GM12878 (cell line): Measurements from ENCODE around the gene KLF7. TPM values are rescaled to one million over a fixed set of nuclear protein-coding genes. Genes with fewer than 3 reads are reported as not detected.

Experiments
- ATAC-seq: fragments of 200-7000 bp; cut with Tn5 transposase; 3 replicates; pipeline ENCODE4 v1.9.1; 2020; ENCODE audit warnings: mild to moderate bottlenecking, moderate library complexity
- BruUV-seq: library from RNA; stranded (reverse); fragments of 400-500 nt; replicated peaks from 2 replicates; lab custom pipeline; 2021; lab: Mats Ljungman, UMichigan
- CTCF ChIA-PET: fragments of 300-600 bp; sonication (Branson Sonifier 250); formaldehyde crosslinking; extraction: SDS; loops from one replicate; lab custom pipeline; 2021; ENCODE audit warnings: inconsistent platforms; lab: Yijun Ruan, JAX
- POLR2A ChIA-PET: fragments of 350-600 bp; formaldehyde crosslinking; extraction: SDS; loops from one replicate; lab custom pipeline; 2021; ENCODE audit warnings: inconsistent platforms; lab: Charles Lee
- RAD21 ChIA-PET: fragments of 300-600 bp; sonication (Branson Sonifier 250); formaldehyde crosslinking; loops from one replicate; lab custom pipeline; 2023; ENCODE audit warnings: antibody characterized with exemption; ENCODE audit not compliant: unreplicated experiment; lab: Charles Lee
- SMC1A ChIA-PET: fragments of 300-600 bp; sonication (Branson Sonifier 250); formaldehyde crosslinking; loops from one replicate; lab custom pipeline; 2023; ENCODE audit not compliant: unreplicated experiment, uncharacterized antibody; lab: Charles Lee
- DNase-seq: peaks from one replicate; pipeline ENCODE4 v3.0.0-alpha.2; 2011; ENCODE audit warnings: low read depth, low spot score
- FAIRE-seq: peaks from 3 replicates; lab custom pipeline; 2011; peaks lifted over from hg19 to GRCh38; lab: Jason Lieb, UNC
- H2AFZ ChIP-seq: 2 replicates; pipeline ENCODE4 v1.6.0; 2011; ENCODE audit warnings: low read depth, low read length, control low read depth; ENCODE audit not compliant: control insufficient read depth
- H3K27ac ChIP-seq: 2 replicates; pipeline ENCODE4 v1.5.1; 2011; ENCODE audit warnings: control low read depth; ENCODE audit not compliant: control insufficient read depth, insufficient read depth
- H3K27me3 ChIP-seq, 2 experiments: replicated peaks in 1 of 2; 2 replicates each; pipeline versions ENCODE4 v1.6.0 to v1.6.1; 2011; ENCODE audit warnings: low read length in 1 of 2; ENCODE audit not compliant: control insufficient read depth in 2 of 2, insufficient read depth in 2 of 2
- H3K36me3 ChIP-seq, 2 experiments: 2 replicates each; pipeline ENCODE4 v1.5.1; 2011; ENCODE audit warnings: low read length in 1 of 2; ENCODE audit not compliant: control insufficient read depth in 2 of 2, insufficient read depth in 2 of 2
- H3K4me1 ChIP-seq: 2 replicates; pipeline ENCODE4 v1.6.1; 2011; ENCODE audit warnings: mild to moderate bottlenecking, low read length, moderate library complexity, mixed read lengths; ENCODE audit not compliant: control insufficient read depth, insufficient read depth
- H3K4me2 ChIP-seq: 2 replicates; pipeline ENCODE4 v1.6.0; 2011; ENCODE audit warnings: control low read depth; ENCODE audit not compliant: control insufficient read depth, insufficient read depth
- H3K4me3 ChIP-seq: fragments of 200-600 bp; sonication (generic); 2 replicates; pipeline ENCODE4 v1.5.1; 2016
- H3K79me2 ChIP-seq: 2 replicates; pipeline ENCODE4 v1.6.0; 2011; ENCODE audit warnings: low read length; ENCODE audit not compliant: control insufficient read depth, insufficient read depth
- H3K9ac ChIP-seq: 2 replicates; pipeline ENCODE4 v1.8.0; 2011; ENCODE audit warnings: low read length, control low read depth, mixed read lengths; ENCODE audit not compliant: control insufficient read depth, insufficient read depth
- H3K9me3 ChIP-seq: replicated peaks from 3 replicates; pipeline ENCODE4 v1.5.1; 2011; ENCODE audit warnings: mild to moderate bottlenecking, low read length; ENCODE audit not compliant: control insufficient read depth, insufficient read depth
- H4K20me1 ChIP-seq: 2 replicates; pipeline ENCODE4 v1.6.0; 2011; ENCODE audit not compliant: control insufficient read depth, insufficient read depth
- EP300 ChIP-seq, 2 experiments: fragments of 150-350 bp in 1 of 2; IDR thresholded peaks; 2 replicates each; pipeline ENCODE4 v1.6.1; 2011 to 2012; ENCODE audit warnings: low read depth in 2 of 2, low read length in 2 of 2, borderline replicate concordance in 1 of 2, improper control_type of control experiment in 1 of 2, inconsistent platforms in 1 of 2; ENCODE audit not compliant: control insufficient read depth in 1 of 2
- POLR2AphosphoS2 ChIP-seq: IDR thresholded peaks from 2 replicates; pipeline ENCODE4 v1.6.1; 2011; ENCODE audit warnings: low read depth, mild to moderate bottlenecking, low read length, improper control_type of control experiment, moderate library complexity
- ZSCAN29 ChIP-seq: fragments of 450-650 bp; IDR thresholded peaks from 2 replicates; pipeline ENCODE4 v1.6.1; 2017; ENCODE audit warnings: mild to moderate bottlenecking, moderate library complexity
- WGBS: methylation state at CpG from one replicate; pipeline ENCODE4 v1.1.6; 2016; ENCODE audit warnings: low lambda C conversion rate; ENCODE audit not compliant: insufficient replicate concordance, insufficient coverage; ENCODE audit errors: missing lambda C conversion rate; 5-methylcytosine and 5-hydroxymethylcytosine counted together
- in situ Hi-C: fragments of 300-500 bp; cut with MboI; formaldehyde crosslinking; loops from 9 replicates; pipeline ENCODE4 v1.14.3; 2018; ENCODE audit warnings: mixed read lengths
- intact Hi-C: fragments of 100-400 bp; cut with micrococcal nuclease; formaldehyde crosslinking; loops from one replicate; pipeline ENCODE4 v1.14.2; 2022; ENCODE audit not compliant: unreplicated experiment
- polyA plus RNA-seq, 11 experiments: library from polyadenylated mRNA; depleted of rRNA in 4 of 11; unstranded in 6 of 11; stranded (reverse) in 5 of 11; fragments of >200 nt; fragmentation: Nextera tagmentation in 4 of 11; fragmentation: Illumina TruSeq in 1 of 11; extraction: Ambion mirVana in 4 of 11; extraction: Trizol in 1 of 11; gene quantifications; 1 replicate in 1 of 11; 2 replicates in 10 of 11; pipeline versions ENCODE4 v1.2.1 to v1.2.3, GENCODE V29; 2011 to 2016; ENCODE audit warnings: inconsistent platforms in 2 of 11, missing spikeins in 2 of 11, low read depth in 1 of 11
- total RNA-seq, 4 experiments: library from RNA; depleted of rRNA in 3 of 4; stranded (reverse); fragments of >200 nt in 3 of 4; fragmentation: Illumina TruSeq in 1 of 4; extraction: Trizol in 1 of 4; gene quantifications; 2 replicates each; pipeline versions ENCODE4 v1.2.1 to v1.2.3, GENCODE V29; 2013 to 2021
- TF ChIP-seq, protein P1 (sequence below): fragments of 450-650 bp; IDR thresholded peaks from 2 replicates; pipeline ENCODE4 v1.6.1; 2017; ENCODE audit warnings: antibody characterized with exemption, mild to moderate bottlenecking, moderate library complexity

Gene KLF7
- total and polyA plus RNA-seq, 10 of the 15 experiments (the other 5 are each of a cell fraction or from before 2014, with no cell fraction given): 2.4 to 24.8 (median 8.5) TPM

DNA sequence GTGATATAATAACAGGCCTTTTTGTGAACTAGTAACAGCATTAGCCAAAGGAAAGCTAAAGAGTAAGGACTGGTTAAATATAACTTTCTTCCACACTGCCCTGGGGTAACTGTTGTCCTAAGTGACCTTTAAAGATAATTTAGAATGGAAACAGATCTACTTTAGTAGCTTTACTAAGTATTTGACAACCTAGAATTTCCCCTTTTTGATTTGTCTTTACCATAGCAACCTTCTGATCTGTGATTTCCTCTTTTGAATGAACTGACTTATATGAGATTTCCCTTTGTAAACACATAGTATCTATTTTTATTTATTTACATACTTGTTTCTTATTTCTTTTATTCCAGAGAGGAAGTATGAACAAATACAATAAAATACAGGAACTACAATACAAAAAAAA lies 10.5 kb upstream of the KLF7 start (continued):
- TF ChIP-seq POLR2AphosphoS2 (no peak), EP300 (IDR thresholded peaks at IDR 0.05; ENCODE audit: borderline replicate concordance in 1 of 2, control insufficient read depth in 1 of 2, low read depth in 2 of 2, low read length in 2 of 2) (no peak)
- TF ChIP-seq, protein P1, sequence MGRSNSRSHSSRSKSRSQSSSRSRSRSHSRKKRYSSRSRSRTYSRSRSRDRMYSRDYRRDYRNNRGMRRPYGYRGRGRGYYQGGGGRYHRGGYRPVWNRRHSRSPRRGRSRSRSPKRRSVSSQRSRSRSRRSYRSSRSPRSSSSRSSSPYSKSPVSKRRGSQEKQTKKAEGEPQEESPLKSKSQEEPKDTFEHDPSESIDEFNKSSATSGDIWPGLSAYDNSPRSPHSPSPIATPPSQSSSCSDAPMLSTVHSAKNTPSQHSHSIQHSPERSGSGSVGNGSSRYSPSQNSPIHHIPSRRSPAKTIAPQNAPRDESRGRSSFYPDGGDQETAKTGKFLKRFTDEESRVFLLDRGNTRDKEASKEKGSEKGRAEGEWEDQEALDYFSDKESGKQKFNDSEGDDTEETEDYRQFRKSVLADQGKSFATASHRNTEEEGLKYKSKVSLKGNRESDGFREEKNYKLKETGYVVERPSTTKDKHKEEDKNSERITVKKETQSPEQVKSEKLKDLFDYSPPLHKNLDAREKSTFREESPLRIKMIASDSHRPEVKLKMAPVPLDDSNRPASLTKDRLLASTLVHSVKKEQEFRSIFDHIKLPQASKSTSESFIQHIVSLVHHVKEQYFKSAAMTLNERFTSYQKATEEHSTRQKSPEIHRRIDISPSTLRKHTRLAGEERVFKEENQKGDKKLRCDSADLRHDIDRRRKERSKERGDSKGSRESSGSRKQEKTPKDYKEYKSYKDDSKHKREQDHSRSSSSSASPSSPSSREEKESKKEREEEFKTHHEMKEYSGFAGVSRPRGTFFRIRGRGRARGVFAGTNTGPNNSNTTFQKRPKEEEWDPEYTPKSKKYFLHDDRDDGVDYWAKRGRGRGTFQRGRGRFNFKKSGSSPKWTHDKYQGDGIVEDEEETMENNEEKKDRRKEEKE: no peak

DNA sequence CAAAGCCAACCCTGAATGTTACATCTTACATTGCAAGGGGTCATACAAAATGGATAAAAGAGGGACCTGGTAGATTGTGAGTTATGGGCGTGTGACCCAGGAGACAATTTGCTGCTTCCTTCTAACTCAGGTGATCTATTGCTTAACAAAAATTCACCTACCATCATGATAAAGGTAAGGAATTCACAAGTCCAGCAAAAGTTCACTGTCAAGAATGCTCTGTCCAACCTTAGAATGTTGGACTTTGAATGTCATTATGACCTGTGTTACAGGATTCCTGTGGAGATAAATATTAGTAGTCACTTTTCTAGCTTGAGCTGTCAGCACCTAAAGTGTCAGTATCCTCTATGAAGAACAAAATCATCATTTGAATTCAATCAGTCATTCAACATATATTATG lies 7.9 kb upstream of the KLF7 start:
- no peaks in the 10 kb centered on the region; the same call in 2 of the 3 replicates for H3K9me3 ChIP-seq
- no peak overlapping the region for H3K4me2 ChIP-seq
- TF ChIP-seq POLR2AphosphoS2: no peak
- no peak for TF ChIP-seq ZSCAN29
- no peaks in the 10 kb centered on the region for H3K36me3 ChIP-seq
- RAD21 ChIA-PET: no interaction called here
- FAIRE-seq (no peak), DNase-seq (no peak), ATAC-seq (no peak)
- CTCF ChIA-PET: no interaction called here
- H3K9ac ChIP-seq: no peak overlapping the region
- BruUV-seq: no TSS peak
- no peak overlapping the region for H3K27ac ChIP-seq
- no peak overlapping the region for H3K4me3 ChIP-seq
- H3K4me1 ChIP-seq: no peaks in the 10 kb centered on the region
- H4K20me1 ChIP-seq: no peaks in the 10 kb centered on the region
- no peaks in the 10 kb centered on the region for H3K27me3 ChIP-seq
- POLR2A ChIA-PET: no interaction called here
- intact Hi-C loops (no loop called here), in situ Hi-C loops (no loop called here)
- 92% methylated on average over 1 of the region's 1 CpG for WGBS
- no peak overlapping the region for H2AFZ ChIP-seq
- SMC1A ChIA-PET: interaction anchor here (0.6 to 1.4 kb wide), 4 partner anchors 18 to 286 kb away, joined by 3 to 4 read pairs (median 3); no protein-coding TSS in a partner anchor
- H3K79me2 ChIP-seq: no peaks in the 10 kb centered on the region
